Spleen (tissue), 7 donors: ENCODE results near the gene BEST1.

Experiments
- CTCF ChIP-seq, 11 experiments: fragments of 200-600 bp in 7 of 11; fragments of 450-650 bp in 4 of 11; sonication (generic) in 4 of 11; IDR thresholded peaks in 8 of 11; conservative IDR thresholded peaks in 3 of 11; 1 replicate in 7 of 11; 2 replicates in 4 of 11; pipeline versions ENCODE4 v1.4.0 to v1.8.0; 2016 to 2021; ENCODE audit warnings: antibody characterized with exemption in 11 of 11, inconsistent platforms in 4 of 11, mild to moderate bottlenecking in 1 of 11
- POLR2A ChIP-seq, 3 donors: fragments of 450-650 bp; IDR thresholded peaks; one replicate each; pipeline ENCODE4 v1.5.1; 2017; ENCODE audit warnings: antibody characterized with exemption in 3 of 3, mild to moderate bottlenecking in 1 of 3
- POLR2AphosphoS5 ChIP-seq, 3 donors: sonication (generic); formaldehyde crosslinking; IDR thresholded peaks; one replicate each; pipeline ENCODE4 v1.5.1; 2017; ENCODE audit warnings: antibody characterized with exemption in 3 of 3
- donor health status: DM: no; HTN: no; CAD: no; lungs with moderate emphysema.
- donor health status: DM: no; HTN: no; CAD: no.
- donor health status: DM: no; HTN: no; CAD: no.

DNA sequence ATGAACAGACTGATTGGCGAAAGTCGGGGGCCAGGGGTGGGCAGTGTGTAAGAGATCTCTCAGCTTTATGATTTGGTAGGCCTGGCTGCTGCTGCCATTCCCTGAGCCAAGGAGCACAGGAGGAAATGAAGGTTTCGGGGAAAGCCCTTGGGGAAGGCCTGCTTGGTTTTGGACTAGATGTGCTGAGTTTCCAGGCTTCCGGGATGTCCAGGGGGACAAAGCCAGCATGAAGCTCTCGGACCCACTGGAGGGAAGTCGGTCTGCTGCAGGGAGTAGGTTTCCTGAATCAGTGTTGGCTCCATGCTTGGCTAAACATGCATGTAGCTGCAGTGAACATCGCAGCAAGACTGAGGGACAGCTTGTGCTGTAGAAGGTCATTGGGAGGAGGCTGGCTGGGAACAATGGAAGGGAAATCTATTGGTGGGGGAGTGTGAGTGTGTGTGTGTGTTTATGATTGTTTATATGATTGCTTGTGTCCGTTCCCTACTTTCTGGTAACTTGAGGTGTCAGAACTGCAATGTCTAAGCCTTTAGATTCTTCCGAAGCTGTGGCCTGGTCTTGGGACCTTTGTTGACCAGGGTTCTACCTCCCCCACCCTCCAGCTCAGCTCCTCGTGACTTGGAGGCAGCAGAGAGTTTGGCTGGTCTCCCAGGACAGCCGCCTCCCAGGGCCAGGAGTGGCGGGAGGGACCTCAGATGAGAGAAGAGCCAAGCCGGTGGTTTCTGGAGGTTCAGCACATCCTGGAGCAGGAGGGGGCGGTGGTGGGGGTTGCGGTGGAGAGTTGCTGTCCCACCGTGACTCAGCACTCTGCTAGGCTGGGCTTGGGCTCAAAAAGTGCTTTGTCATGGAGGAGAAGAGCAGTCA, 21.3 kb downstream of the BEST1 start:
- TF ChIP-seq CTCF (IDR thresholded peaks at IDR 0.05 in 8 of 11, conservative IDR thresholded peaks at IDR 0.05 in 3 of 11) (no peak), POLR2AphosphoS5 (IDR thresholded peaks at IDR 0.05) (peak; percentile 81 to 95 (median 81)), POLR2A (IDR thresholded peaks at IDR 0.05) (peak in 1 of 3 donors; percentile 75)
